ENCODE data around the gene IL15RA. TPM values are rescaled to one million over a fixed set of nuclear protein-coding genes. Genes with fewer than 3 reads are reported as not detected.
A peak's percentile ranks its signal among the peaks of the same experiment; 100 is the strongest.

The IL15RA gene
- total RNA-seq, 4 donors from 2014 or later = 9.0 to 18.6 (median 12.6) TPM

- DNase-seq (ENCODE audit: low spot score in 2 of 2) = peak; percentile 42 to 96
- Histone ChIP-seq H3K4me3 (no peak overlapping the region), H3K27me3 (no peaks in the 10 kb centered on the region), H3K4me1 (peaks cover 0 to 12% (median 0%) of the 10 kb centered on the region in 4 donors), H3K9me3 (no peaks in the 10 kb centered on the region), H3K36me3 (no peaks in the 10 kb centered on the region), H3K27ac (no peak overlapping the region)
- 50 to 65% methylated on average over 6 of the region's 6 CpGs for WGBS, 2 donors
- TF ChIP-seq POLR2A (IDR thresholded peaks at IDR 0.05) (no peak), EP300 (IDR thresholded peaks at IDR 0.05) (peak in 1 of 2 donors; percentile 26)
- TF ChIP-seq, protein P1, sequence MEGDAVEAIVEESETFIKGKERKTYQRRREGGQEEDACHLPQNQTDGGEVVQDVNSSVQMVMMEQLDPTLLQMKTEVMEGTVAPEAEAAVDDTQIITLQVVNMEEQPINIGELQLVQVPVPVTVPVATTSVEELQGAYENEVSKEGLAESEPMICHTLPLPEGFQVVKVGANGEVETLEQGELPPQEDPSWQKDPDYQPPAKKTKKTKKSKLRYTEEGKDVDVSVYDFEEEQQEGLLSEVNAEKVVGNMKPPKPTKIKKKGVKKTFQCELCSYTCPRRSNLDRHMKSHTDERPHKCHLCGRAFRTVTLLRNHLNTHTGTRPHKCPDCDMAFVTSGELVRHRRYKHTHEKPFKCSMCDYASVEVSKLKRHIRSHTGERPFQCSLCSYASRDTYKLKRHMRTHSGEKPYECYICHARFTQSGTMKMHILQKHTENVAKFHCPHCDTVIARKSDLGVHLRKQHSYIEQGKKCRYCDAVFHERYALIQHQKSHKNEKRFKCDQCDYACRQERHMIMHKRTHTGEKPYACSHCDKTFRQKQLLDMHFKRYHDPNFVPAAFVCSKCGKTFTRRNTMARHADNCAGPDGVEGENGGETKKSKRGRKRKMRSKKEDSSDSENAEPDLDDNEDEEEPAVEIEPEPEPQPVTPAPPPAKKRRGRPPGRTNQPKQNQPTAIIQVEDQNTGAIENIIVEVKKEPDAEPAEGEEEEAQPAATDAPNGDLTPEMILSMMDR (IDR thresholded peaks at IDR 0.05) = peak; percentile 46 to 71 (median 59)
Observed at GRCh38 chr10:6014241-6014761, 37.0 kb upstream of the IL15RA start.

GRCh38 chr10:6013413-6014192 lies 36.3 kb upstream of the IL15RA start:
- WGBS, 2 donors = 83 to 85% methylated on average over 17 of the region's 17 CpGs
- no peaks in the 10 kb centered on the region for H3K27me3 ChIP-seq
- no peak overlapping the region for H3K27ac ChIP-seq
- H3K4me3 ChIP-seq = no peak overlapping the region
- no peaks in the 10 kb centered on the region for H3K9me3 ChIP-seq
- H3K36me3 ChIP-seq = no peaks in the 10 kb centered on the region
- DNase-seq (ENCODE audit: low spot score in 2 of 2) = no peak
- peaks cover 0 to 11% (median 0%) of the 10 kb centered on the region in 4 donors for H3K4me1 ChIP-seq
- no peak for TF ChIP-seq POLR2A (IDR thresholded peaks at IDR 0.05)
- TF ChIP-seq, protein P1 (IDR thresholded peaks at IDR 0.05) = no peak
- TF ChIP-seq EP300 (IDR thresholded peaks at IDR 0.05) = no peak

- DNase-seq (ENCODE audit: low spot score in 2 of 2) = no peak
- WGBS, 2 donors = 86 to 87% methylated on average over 15 of the region's 15 CpGs
- peaks cover 0 to 5% (median 0%) of the 10 kb centered on the region in 4 donors for H3K9me3 ChIP-seq
- H3K4me1 ChIP-seq = peaks cover 0 to 3% (median 0%) of the 10 kb centered on the region in 4 donors
- no peak overlapping the region for H3K4me3 ChIP-seq
- no peak for TF ChIP-seq POLR2A (IDR thresholded peaks at IDR 0.05)
- TF ChIP-seq EP300 (IDR thresholded peaks at IDR 0.05) = no peak
- TF ChIP-seq, protein P1 (IDR thresholded peaks at IDR 0.05) = no peak
- H3K36me3 ChIP-seq = no peaks in the 10 kb centered on the region
- H3K27me3 ChIP-seq = no peaks in the 10 kb centered on the region
- H3K27ac ChIP-seq = no peak overlapping the region
Observed at GRCh38 chr10:6012121-6012905, 35.0 kb upstream of the IL15RA start.

GRCh38 chr10:6011558-6011957 lies 34.2 kb upstream of the IL15RA start:
- no peaks in the 10 kb centered on the region for H3K27me3 ChIP-seq
- 93% methylated on average over 8 of the region's 8 CpGs for WGBS, 2 donors
- H3K36me3 ChIP-seq = no peaks in the 10 kb centered on the region
- H3K4me3 ChIP-seq = no peak overlapping the region
- peaks cover 0 to 3% (median 0%) of the 10 kb centered on the region in 4 donors for H3K4me1 ChIP-seq
- no peak for DNase-seq (ENCODE audit: low spot score in 2 of 2)
- TF ChIP-seq, protein P1 (IDR thresholded peaks at IDR 0.05) = no peak
- no peak for TF ChIP-seq EP300 (IDR thresholded peaks at IDR 0.05)
- no peak for TF ChIP-seq POLR2A (IDR thresholded peaks at IDR 0.05)
- H3K27ac ChIP-seq = no peak overlapping the region
- peaks cover 0 to 8% (median 0%) of the 10 kb centered on the region in 4 donors for H3K9me3 ChIP-seq
